Mesothelial cell of epicardium (in vitro differentiated cells): Measurements from ENCODE around the gene UNC13C. TPM values are rescaled to one million over a fixed set of nuclear protein-coding genes. Genes with fewer than 3 reads are reported as not detected.
A peak's percentile ranks its signal among the peaks of the same experiment; 100 is the strongest.

Experiments used
- DNase-seq, 2 experiments: peaks; one replicate each; pipeline ENCODE4 v3.0.0; 2021; ENCODE audit warnings: low spot score in 2 of 2; ENCODE audit not compliant: unreplicated experiment in 2 of 2
- H3K27ac Mint-ChIP-seq: 2 replicates; pipeline ENCODE4 v1.8.0; 2021; ENCODE audit warnings: mixed read lengths
- H3K27me3 Mint-ChIP-seq: 2 replicates; pipeline ENCODE4 v1.8.0; 2021; ENCODE audit warnings: low read depth, mixed read lengths
- H3K36me3 Mint-ChIP-seq: 2 replicates; pipeline ENCODE4 v1.8.0; 2021; ENCODE audit warnings: mixed read lengths
- H3K4me1 Mint-ChIP-seq: 2 replicates; pipeline ENCODE4 v1.8.0; 2021; ENCODE audit warnings: mixed read lengths
- H3K4me3 Mint-ChIP-seq: 2 replicates; pipeline ENCODE4 v1.8.0; 2021; ENCODE audit warnings: mild to moderate bottlenecking, moderate library complexity, mixed read lengths
- H3K9me3 Mint-ChIP-seq: 2 replicates; pipeline ENCODE4 v1.8.0; 2021; ENCODE audit warnings: mixed read lengths
- CTCF ChIP-seq: fragments of 200-600 bp; sonication (generic); IDR thresholded peaks from one replicate; pipeline ENCODE4 v1.5.0; 2021; ENCODE audit warnings: antibody characterized with exemption; ENCODE audit not compliant: unreplicated experiment
- total RNA-seq: library from RNA; stranded (reverse); gene quantifications from 3 replicates; pipeline ENCODE4 v1.2.1, GENCODE V29; 2021

UNC13C gene
- total RNA-seq, 1 donor from 2014 or later: 2.7 TPM

GRCh38 chr15:54515664-54516582 is 537.7 kb downstream of the UNC13C start:
- no peak for TF ChIP-seq CTCF
- no peak overlapping the region for H3K27ac Mint-ChIP-seq
- H3K4me3 Mint-ChIP-seq: no peak overlapping the region
- H3K4me1 Mint-ChIP-seq: peaks cover 24% of the 10 kb centered on the region
- no peaks in the 10 kb centered on the region for H3K36me3 Mint-ChIP-seq
- no peak for DNase-seq
- H3K9me3 Mint-ChIP-seq: no peaks in the 10 kb centered on the region
- H3K27me3 Mint-ChIP-seq: no peaks in the 10 kb centered on the region

GRCh38 chr15:54517366-54517765 is 539.1 kb downstream of the UNC13C start:
- Mint-ChIP-seq H3K9me3 (no peaks in the 10 kb centered on the region), H3K36me3 (no peaks in the 10 kb centered on the region), H3K4me1 (peaks cover 23% of the 10 kb centered on the region), H3K27me3 (no peaks in the 10 kb centered on the region), H3K27ac (no peak overlapping the region), H3K4me3 (no peak overlapping the region)
- DNase-seq: no peak
- no peak for TF ChIP-seq CTCF

GRCh38 chr15:54518156-54518882 is 540.1 kb downstream of the UNC13C start:
- H3K27me3 Mint-ChIP-seq: no peaks in the 10 kb centered on the region
- no peak overlapping the region for H3K4me3 Mint-ChIP-seq
- peaks cover 23% of the 10 kb centered on the region for H3K4me1 Mint-ChIP-seq
- no peaks in the 10 kb centered on the region for H3K36me3 Mint-ChIP-seq
- no peaks in the 10 kb centered on the region for H3K9me3 Mint-ChIP-seq
- TF ChIP-seq CTCF: no peak
- no peak for DNase-seq
- H3K27ac Mint-ChIP-seq: no peak overlapping the region

GRCh38 chr15:54519577-54519976 is 541.3 kb downstream of the UNC13C start:
- no peak overlapping the region for H3K4me3 Mint-ChIP-seq
- DNase-seq: no peak

GRCh38 chr15:54520616-54521015 is 542.4 kb downstream of the UNC13C start:
- peaks cover 23% of the 10 kb centered on the region for H3K4me1 Mint-ChIP-seq
- H3K27ac Mint-ChIP-seq: no peak overlapping the region
- H3K9me3 Mint-ChIP-seq: no peaks in the 10 kb centered on the region
- no peak for TF ChIP-seq CTCF
- no peaks in the 10 kb centered on the region for H3K36me3 Mint-ChIP-seq
- DNase-seq: no peak
- no peak overlapping the region for H3K4me3 Mint-ChIP-seq
- no peaks in the 10 kb centered on the region for H3K27me3 Mint-ChIP-seq

More at GRCh38 chr15:54519577-54519976, 541.3 kb downstream of the UNC13C start:
- Mint-ChIP-seq H3K27ac (peak overlapping the region; percentile 2), H3K9me3 (no peaks in the 10 kb centered on the region), H3K36me3 (no peaks in the 10 kb centered on the region), H3K27me3 (no peaks in the 10 kb centered on the region), H3K4me1 (peaks cover 23% of the 10 kb centered on the region)
- TF ChIP-seq CTCF: no peak
